HCT116 (cell line): ENCODE data around the gene FGD3. TPM values are rescaled to one million over a fixed set of nuclear protein-coding genes. Genes with fewer than 3 reads are reported as not detected.

ENCODE experiments used
- ATAC-seq: fragments of 200-7000 bp; cut with Tn5 transposase; 2 replicates; pipeline ENCODE4 v1.9.1; 2020; ENCODE audit warnings: mild to moderate bottlenecking, moderate library complexity
- BruUV-seq: library from RNA; stranded (reverse); fragments of 400-500 nt; replicated peaks from 2 replicates; lab custom pipeline; 2021; lab: Mats Ljungman, UMichigan
- CTCF ChIA-PET: fragments of 300-600 bp; sonication (Branson Sonifier 250); formaldehyde crosslinking; loops from one replicate; lab custom pipeline; 2021; ENCODE audit warnings: antibody characterized with exemption; lab: Charles Lee
- POLR2A ChIA-PET: fragments of 300-600, 350-600 bp; sonication (Branson Sonifier 250); formaldehyde crosslinking; loops from one replicate; lab custom pipeline; 2021; ENCODE audit warnings: antibody characterized with exemption; lab: Charles Lee
- RAD21 ChIA-PET, 2 experiments: fragments of 300-600 bp; sonication (Branson Sonifier 250); formaldehyde crosslinking; loops; one replicate each; lab custom pipeline; 2023; ENCODE audit warnings: low total read pairs in 2 of 2; ENCODE audit not compliant: uncharacterized antibody in 2 of 2, unreplicated experiment in 2 of 2, low non-redundant PET in 1 of 2; lab: Charles Lee
- DNase-seq: peaks from one replicate; pipeline ENCODE4 v3.0.0-alpha.2; 2010; ENCODE audit warnings: low read depth, low spot score
- H2AFZ ChIP-seq: fragments of 200-600 bp; shearing (Covaris generic), sonication (generic); 2 replicates; pipeline ENCODE4 v1.6.1; 2017; ENCODE audit warnings: low read depth, mixed run types, mixed read lengths, antibody characterized with exemption, low read length; ENCODE audit not compliant: poor library complexity, severe bottlenecking
- H3K27ac ChIP-seq: 2 replicates; pipeline ENCODE4 v1.5.1; 2012; ENCODE audit warnings: low read depth, low read length
- H3K27me3 ChIP-seq: fragments of 200-600 bp; sonication (generic); 2 replicates; pipeline ENCODE4 v1.6.1; 2016; ENCODE audit warnings: mixed run types, low read length, mixed read lengths; ENCODE audit not compliant: insufficient read depth
- H3K36me3 ChIP-seq, 2 experiments: fragments of 200-500 bp in 1 of 2; fragments of 200-600 bp in 1 of 2; sonication (Bioruptor generic) in 1 of 2; sonication (generic) in 1 of 2; 2 replicates each; pipeline versions ENCODE4 v1.5.1 to v1.6.1; 2014 to 2016; ENCODE audit warnings: low read length in 2 of 2, inconsistent platforms in 1 of 2, mixed read lengths in 1 of 2, mixed run types in 1 of 2; ENCODE audit not compliant: insufficient read depth in 2 of 2, control insufficient read depth in 1 of 2
- H3K4me1 ChIP-seq, 2 experiments: fragments of 200-600 bp in 1 of 2; sonication (generic) in 1 of 2; 2 replicates each; pipeline versions ENCODE4 v1.5.1 to v1.6.1; 2012 to 2017; ENCODE audit warnings: low read length in 2 of 2, inconsistent platforms in 1 of 2, mild to moderate bottlenecking in 1 of 2, mixed read lengths in 1 of 2, mixed run types in 1 of 2, moderate library complexity in 1 of 2; ENCODE audit not compliant: insufficient read depth in 2 of 2, control insufficient read depth in 1 of 2
- H3K4me2 ChIP-seq: fragments of 200-600 bp; sonication (generic); 2 replicates; pipeline ENCODE4 v1.6.1; 2017; ENCODE audit warnings: mixed run types, low read length, mixed read lengths
- H3K4me3 ChIP-seq, 2 experiments: fragments of 200-600 bp in 1 of 2; sonication (generic) in 1 of 2; replicated peaks in 1 of 2; 2 replicates each; pipeline ENCODE4 v1.5.1; 2011 to 2016; ENCODE audit warnings: low read length in 2 of 2, control low read depth in 1 of 2, low read depth in 1 of 2, mild to moderate bottlenecking in 1 of 2, mixed read lengths in 1 of 2, mixed run types in 1 of 2
- H3K79me2 ChIP-seq: fragments of 200-600 bp; sonication (generic); 2 replicates; pipeline ENCODE4 v1.6.1; 2017; ENCODE audit warnings: mild to moderate bottlenecking, mixed run types, low read length, moderate library complexity, mixed read lengths; ENCODE audit not compliant: insufficient read depth
- H3K9ac ChIP-seq: fragments of 200-600 bp; sonication (generic); 2 replicates; pipeline ENCODE4 v1.6.1; 2016; ENCODE audit warnings: low read length, mixed read lengths
- H3K9me2 ChIP-seq: fragments of 200-600 bp; sonication (generic), shearing (Covaris generic); 2 replicates; pipeline ENCODE4 v1.6.1; 2017; ENCODE audit warnings: mixed run types, mild to moderate bottlenecking, moderate library complexity; ENCODE audit not compliant: insufficient read depth
- H3K9me3 ChIP-seq, 2 experiments: fragments of 200-500 bp in 1 of 2; fragments of 200-600 bp in 1 of 2; sonication (Bioruptor generic) in 1 of 2; sonication (generic) in 1 of 2; 2 replicates each; pipeline ENCODE4 v1.6.1; 2014 to 2017; ENCODE audit warnings: low read length in 2 of 2, mixed read lengths in 2 of 2, inconsistent platforms in 1 of 2, low read depth in 1 of 2, mild to moderate bottlenecking in 1 of 2, mixed run types in 1 of 2, moderate library complexity in 1 of 2; ENCODE audit not compliant: control insufficient read depth in 1 of 2, insufficient read depth in 1 of 2
- H4K20me1 ChIP-seq: fragments of 200-600 bp; sonication (generic), shearing (Covaris generic); 2 replicates; pipeline ENCODE4 v1.6.1; 2017; ENCODE audit warnings: mixed run types, mild to moderate bottlenecking, moderate library complexity; ENCODE audit not compliant: insufficient read depth
- ATF3 ChIP-seq: IDR thresholded peaks from 2 replicates; pipeline ENCODE4 v1.6.1; 2012
- EGR1 ChIP-seq: IDR thresholded peaks from 2 replicates; pipeline ENCODE4 v1.6.1; 2012; ENCODE audit warnings: low read depth
- ELF1 ChIP-seq: IDR thresholded peaks from 2 replicates; pipeline ENCODE4 v1.6.1; 2012; ENCODE audit warnings: low read depth, borderline replicate concordance
- EZH2 ChIP-seq: fragments of 200-600 bp; sonication (generic); IDR thresholded peaks from 2 replicates; pipeline ENCODE4 v1.6.1; 2017; ENCODE audit warnings: antibody characterized with exemption, mixed run types
- EZH2phosphoT487 ChIP-seq: fragments of 200-600 bp; IDR thresholded peaks from 2 replicates; pipeline ENCODE4 v1.6.1; 2018; ENCODE audit warnings: antibody characterized with exemption, borderline replicate concordance
- JUND ChIP-seq: IDR thresholded peaks from 2 replicates; pipeline ENCODE4 v1.6.1; 2012
- MAX ChIP-seq: IDR thresholded peaks from 2 replicates; pipeline ENCODE4 v1.6.1; 2012
- POLR2AphosphoS5 ChIP-seq: IDR thresholded peaks from 2 replicates; pipeline ENCODE4 v1.6.1; 2011; ENCODE audit warnings: mild to moderate bottlenecking, low read depth, low read length, moderate library complexity
- RAD21 ChIP-seq: IDR thresholded peaks from 2 replicates; pipeline ENCODE4 v1.6.1; 2012; ENCODE audit warnings: low read depth, mild to moderate bottlenecking
- SP1 ChIP-seq: IDR thresholded peaks from 2 replicates; pipeline ENCODE4 v1.6.1; 2012; ENCODE audit warnings: low read depth
- SRF ChIP-seq: IDR thresholded peaks from 2 replicates; pipeline ENCODE4 v1.6.1; 2012; ENCODE audit warnings: low read depth
- YY1 ChIP-seq: IDR thresholded peaks from 2 replicates; pipeline ENCODE4 v1.6.1; 2011; ENCODE audit warnings: low read length, low read depth, moderate library complexity, mild to moderate bottlenecking; ENCODE audit not compliant: insufficient replicate concordance; ENCODE audit errors: extremely low read depth
- ZBTB33 ChIP-seq: IDR thresholded peaks from 2 replicates; pipeline ENCODE4 v1.6.1; 2011; ENCODE audit warnings: mild to moderate bottlenecking, low read length, moderate library complexity; ENCODE audit not compliant: insufficient replicate concordance; ENCODE audit errors: extremely low read depth
- ZFX ChIP-seq: fragments of 450-650 bp; IDR thresholded peaks from 2 replicates; pipeline ENCODE4 v1.6.1; 2017
- intact Hi-C: fragments of 100-400 bp; cut with micrococcal nuclease; formaldehyde crosslinking; loops from 2 replicates; pipeline ENCODE4 v1.10.0; 2022
- total RNA-seq: library from RNA; stranded (reverse); gene quantifications from one replicate; pipeline ENCODE4 v1.2.1, GENCODE V29; 2021; ENCODE audit not compliant: unreplicated experiment

FGD3 gene
- total RNA-seq, 1 experiment from 2014 or later = 3.3 TPM

DNA sequence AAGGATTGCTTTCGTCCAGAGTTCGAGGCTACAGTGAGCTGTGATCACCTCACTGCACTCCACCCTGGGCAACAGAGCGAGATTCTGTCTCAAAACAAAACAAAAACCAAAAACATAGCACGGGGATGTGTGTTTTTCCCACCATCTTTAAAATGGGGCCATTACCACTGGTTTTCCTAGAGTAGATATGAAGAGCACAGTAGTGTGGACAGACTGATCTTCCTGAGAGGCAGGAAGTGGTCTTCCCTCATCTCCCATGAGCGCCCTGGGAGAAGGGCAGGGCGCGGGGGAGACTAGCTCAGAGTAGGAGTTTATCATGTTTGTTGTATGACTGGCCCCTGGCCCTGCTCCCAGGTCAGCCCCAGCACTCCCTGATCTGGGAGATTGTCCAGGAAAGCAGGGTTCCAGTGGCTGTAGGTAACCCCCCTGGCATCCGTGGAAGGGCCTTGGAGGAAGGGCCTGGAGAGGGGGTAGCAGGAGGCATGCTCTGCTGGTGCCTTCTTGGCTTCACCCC is 113.5 kb downstream of the FGD3 start:
- Histone ChIP-seq H4K20me1 (no peaks in the 10 kb centered on the region), H3K9ac (no peak overlapping the region), H3K79me2 (no peaks in the 10 kb centered on the region), H3K4me1 (peaks cover 14 to 38% of the 10 kb centered on the region in 2 experiments), H3K4me2 (peak overlapping the region; percentile 87), H3K27ac (no peak overlapping the region), H3K9me2 (no peaks in the 10 kb centered on the region), H3K4me3 (no peak overlapping the region; a peak in 1 of 4 replicates), H3K36me3 (no peaks in the 10 kb centered on the region), H2AFZ (no peak overlapping the region), H3K9me3 (no peaks in the 10 kb centered on the region), H3K27me3 (no peaks in the 10 kb centered on the region)
- BruUV-seq = no TSS peak
- ChIA-PET RAD21 (no interaction called here), CTCF (no interaction called here), POLR2A (no interaction called here)
- DNase-seq (no peak), ATAC-seq (no peak)
- intact Hi-C loops = no loop called here
- no peak for TF ChIP-seq ZFX
- no peak for TF ChIP-seq ATF3
- no peak for TF ChIP-seq ZBTB33
- no peak for TF ChIP-seq JUND
- TF ChIP-seq RAD21 = no peak
- no peak for TF ChIP-seq ELF1
- TF ChIP-seq EGR1 = no peak

- Histone ChIP-seq H3K27ac (no peak overlapping the region), H3K36me3 (no peaks in the 10 kb centered on the region), H3K9me2 (no peaks in the 10 kb centered on the region), H3K4me1 (peaks cover 14 to 38% of the 10 kb centered on the region in 2 experiments), H3K27me3 (no peaks in the 10 kb centered on the region), H3K9me3 (no peaks in the 10 kb centered on the region), H4K20me1 (no peaks in the 10 kb centered on the region), H3K79me2 (no peaks in the 10 kb centered on the region), H3K9ac (no peak overlapping the region), H2AFZ (no peak overlapping the region), H3K4me2 (peak overlapping the region; percentile 87), H3K4me3 (no peak overlapping the region)
- TF ChIP-seq EZH2 (no peak), MAX (no peak), SP1 (no peak), YY1 (no peak), SRF (no peak), EZH2phosphoT487 (no peak), EGR1 (no peak), POLR2AphosphoS5 (no peak), ZFX (no peak)
- intact Hi-C loops = no loop called here
- ChIA-PET POLR2A (no interaction called here), CTCF (no interaction called here), RAD21 (interaction anchor here in 1 of 2 experiments (0.6 kb wide), 1 partner anchor 38 kb away, joined by 3 read pairs; no protein-coding TSS in a partner anchor)
- DNase-seq = no peak
- no peak for ATAC-seq
- no TSS peak for BruUV-seq
These were observed 114.0 kb downstream of the FGD3 start for GRCh38 chr9:93061260-93061751.
